ENCODE results near the gene UCHL1.

The UCHL1 gene

GRCh38 chr4:41232406-41232805, 24.3 kb upstream of the UCHL1 start:
- no peaks in the 10 kb centered on the region for H3K27me3 ChIP-seq (ENCODE audit: insufficient read depth, low read length)
- H3K9me2 ChIP-seq (ENCODE audit: low read depth, low read length), result no peaks in the 10 kb centered on the region
- no peaks in the 10 kb centered on the region for H3K36me3 ChIP-seq (ENCODE audit: insufficient read depth, low read length)
- H2AFZ ChIP-seq (ENCODE audit: low read length), result no peak overlapping the region
- peak; percentile 45 for TF ChIP-seq CTCF (IDR thresholded peaks at IDR 0.05; ENCODE audit: low read length)
- no peak for TF ChIP-seq EZH2 (IDR thresholded peaks at IDR 0.05; ENCODE audit: borderline replicate concordance, low read length)
- H3K9ac ChIP-seq (ENCODE audit: low read length), result no peak overlapping the region
- no peaks in the 10 kb centered on the region for H3K79me2 ChIP-seq (ENCODE audit: insufficient read depth, low read length)
- no peaks in the 10 kb centered on the region for H3F3A ChIP-seq (ENCODE audit: insufficient read depth, low read length)
- H3K9me3 ChIP-seq (ENCODE audit: low read length), result no peaks in the 10 kb centered on the region
- no peak overlapping the region for H3K4me2 ChIP-seq (ENCODE audit: low read length)
- no peak overlapping the region for H3K4me3 ChIP-seq (ENCODE audit: low read depth, low read length, poor library complexity, severe bottlenecking)
- no peak overlapping the region for H3K27ac ChIP-seq (ENCODE audit: low read depth, low read length, poor library complexity, severe bottlenecking)
- H3K4me1 ChIP-seq (ENCODE audit: insufficient read depth, low read length, severe bottlenecking), result no peaks in the 10 kb centered on the region
- H4K20me1 ChIP-seq (ENCODE audit: insufficient read depth, low read length), result no peaks in the 10 kb centered on the region

GRCh38 chr4:41232856-41233255, 23.9 kb upstream of the UCHL1 start:
- Histone ChIP-seq H3K4me2 (ENCODE audit: low read length) (no peak overlapping the region), H3F3A (ENCODE audit: insufficient read depth, low read length) (no peaks in the 10 kb centered on the region)
- TF ChIP-seq CTCF (IDR thresholded peaks at IDR 0.05; ENCODE audit: low read length), result no peak
- no peak for TF ChIP-seq EZH2 (IDR thresholded peaks at IDR 0.05; ENCODE audit: borderline replicate concordance, low read length)

DNA sequence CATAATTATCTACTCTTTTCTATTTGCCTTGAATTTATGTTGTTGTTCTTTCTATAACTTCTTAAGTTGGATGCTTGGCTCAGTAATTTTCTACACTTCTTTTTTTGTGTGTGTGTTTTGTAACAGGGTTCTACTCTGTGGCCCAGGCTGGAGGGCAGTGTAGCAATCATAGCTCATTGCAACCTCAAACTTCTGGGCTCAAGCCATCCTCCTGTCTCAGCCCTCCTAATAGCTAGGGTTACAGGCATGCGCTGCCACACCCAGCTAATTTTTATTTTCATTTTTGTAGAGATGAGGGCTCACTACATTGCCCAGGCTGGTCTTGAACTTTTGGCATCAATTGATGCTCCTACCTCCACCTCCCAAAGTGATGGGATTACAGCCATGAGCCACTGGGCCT, 20.7 kb upstream of the UCHL1 start:
- H3K79me2 ChIP-seq (ENCODE audit: insufficient read depth, low read length), result no peaks in the 10 kb centered on the region

More at GRCh38 chr4:41232856-41233255, 23.9 kb upstream of the UCHL1 start:
- Histone ChIP-seq H4K20me1 (ENCODE audit: insufficient read depth, low read length) (no peaks in the 10 kb centered on the region), H3K4me1 (ENCODE audit: insufficient read depth, low read length, severe bottlenecking) (no peaks in the 10 kb centered on the region), H3K79me2 (ENCODE audit: insufficient read depth, low read length) (no peaks in the 10 kb centered on the region), H3K27me3 (ENCODE audit: insufficient read depth, low read length) (no peaks in the 10 kb centered on the region), H3K9ac (ENCODE audit: low read length) (no peak overlapping the region), H3K9me3 (ENCODE audit: low read length) (no peaks in the 10 kb centered on the region), H2AFZ (ENCODE audit: low read length) (no peak overlapping the region), H3K36me3 (ENCODE audit: insufficient read depth, low read length) (no peaks in the 10 kb centered on the region), H3K9me2 (ENCODE audit: low read depth, low read length) (no peaks in the 10 kb centered on the region), H3K27ac (ENCODE audit: low read depth, low read length, poor library complexity, severe bottlenecking) (no peak overlapping the region), H3K4me3 (ENCODE audit: low read depth, low read length, poor library complexity, severe bottlenecking) (no peak overlapping the region)

More for the DNA sequence above, 20.7 kb upstream of the UCHL1 start:
- TF ChIP-seq CTCF (IDR thresholded peaks at IDR 0.05; ENCODE audit: low read length), result no peak
- no peak for TF ChIP-seq EZH2 (IDR thresholded peaks at IDR 0.05; ENCODE audit: borderline replicate concordance, low read length)
- Histone ChIP-seq H4K20me1 (ENCODE audit: insufficient read depth, low read length) (no peaks in the 10 kb centered on the region), H3K27ac (ENCODE audit: low read depth, low read length, poor library complexity, severe bottlenecking) (no peak overlapping the region), H2AFZ (ENCODE audit: low read length) (no peak overlapping the region), H3K9me3 (ENCODE audit: low read length) (no peaks in the 10 kb centered on the region), H3F3A (ENCODE audit: insufficient read depth, low read length) (no peaks in the 10 kb centered on the region), H3K9ac (ENCODE audit: low read length) (no peak overlapping the region), H3K27me3 (ENCODE audit: insufficient read depth, low read length) (no peaks in the 10 kb centered on the region), H3K4me2 (ENCODE audit: low read length) (no peak overlapping the region), H3K36me3 (ENCODE audit: insufficient read depth, low read length) (no peaks in the 10 kb centered on the region), H3K4me1 (ENCODE audit: insufficient read depth, low read length, severe bottlenecking) (no peaks in the 10 kb centered on the region), H3K9me2 (ENCODE audit: low read depth, low read length) (no peaks in the 10 kb centered on the region), H3K4me3 (ENCODE audit: low read depth, low read length, poor library complexity, severe bottlenecking) (no peak overlapping the region)
